Upper lobe of left lung (tissue), 4 donors: ENCODE results near the gene ABHD8.

ENCODE experiments used
- POLR2AphosphoS5 ChIP-seq, 2 donors: sonication (generic); formaldehyde crosslinking; IDR thresholded peaks; one replicate each; pipeline ENCODE4 v1.5.1; 2017; ENCODE audit warnings: antibody characterized with exemption in 2 of 2
- TF ChIP-seq, protein P1 (sequence below), 6 experiments: fragments of 450-650 bp in 4 of 6; fragments of 200-600 bp in 2 of 6; sonication (generic) in 2 of 6; IDR thresholded peaks; one replicate each; pipeline ENCODE4 v1.5.1; 2016 to 2019; ENCODE audit warnings: antibody characterized with exemption in 6 of 6

DNA sequence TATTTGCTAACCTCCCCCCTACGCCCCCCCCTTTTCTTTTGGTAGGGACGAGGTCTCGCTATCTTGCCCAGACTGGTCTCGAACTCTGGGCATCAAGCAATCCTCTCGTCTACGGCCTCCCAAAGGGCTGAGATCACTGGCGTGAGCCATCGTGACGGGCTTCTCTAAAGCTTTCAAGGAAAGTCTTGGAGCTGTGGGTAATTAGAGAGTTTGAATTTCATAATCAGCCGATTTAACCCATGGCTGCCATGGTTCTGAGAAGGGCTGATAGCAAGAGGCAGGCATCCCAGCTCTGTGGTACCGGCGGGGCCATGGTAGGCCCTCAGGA, 679 bp upstream of the ABHD8 start:
- TF ChIP-seq, protein P1, sequence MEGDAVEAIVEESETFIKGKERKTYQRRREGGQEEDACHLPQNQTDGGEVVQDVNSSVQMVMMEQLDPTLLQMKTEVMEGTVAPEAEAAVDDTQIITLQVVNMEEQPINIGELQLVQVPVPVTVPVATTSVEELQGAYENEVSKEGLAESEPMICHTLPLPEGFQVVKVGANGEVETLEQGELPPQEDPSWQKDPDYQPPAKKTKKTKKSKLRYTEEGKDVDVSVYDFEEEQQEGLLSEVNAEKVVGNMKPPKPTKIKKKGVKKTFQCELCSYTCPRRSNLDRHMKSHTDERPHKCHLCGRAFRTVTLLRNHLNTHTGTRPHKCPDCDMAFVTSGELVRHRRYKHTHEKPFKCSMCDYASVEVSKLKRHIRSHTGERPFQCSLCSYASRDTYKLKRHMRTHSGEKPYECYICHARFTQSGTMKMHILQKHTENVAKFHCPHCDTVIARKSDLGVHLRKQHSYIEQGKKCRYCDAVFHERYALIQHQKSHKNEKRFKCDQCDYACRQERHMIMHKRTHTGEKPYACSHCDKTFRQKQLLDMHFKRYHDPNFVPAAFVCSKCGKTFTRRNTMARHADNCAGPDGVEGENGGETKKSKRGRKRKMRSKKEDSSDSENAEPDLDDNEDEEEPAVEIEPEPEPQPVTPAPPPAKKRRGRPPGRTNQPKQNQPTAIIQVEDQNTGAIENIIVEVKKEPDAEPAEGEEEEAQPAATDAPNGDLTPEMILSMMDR (IDR thresholded peaks at IDR 0.05), result no peak
- TF ChIP-seq POLR2AphosphoS5 (IDR thresholded peaks at IDR 0.05), result no peak
